BJ (cell line): Measurements from ENCODE around the gene TNFRSF21. TPM values are rescaled to one million over a fixed set of nuclear protein-coding genes. Genes with fewer than 3 reads are reported as not detected.

Experiments
- CTCF ChIA-PET: fragments of 350-600 bp; formaldehyde crosslinking; extraction: SDS; loops from one replicate; lab custom pipeline; 2021; ENCODE audit warnings: antibody characterized with exemption, inconsistent platforms; lab: Yijun Ruan, JAX
- POLR2A ChIA-PET: fragments of 300-600 bp; sonication (Branson Sonifier 250); formaldehyde crosslinking; extraction: SDS; loops from one replicate; lab custom pipeline; 2021; ENCODE audit warnings: antibody characterized with exemption; lab: Charles Lee
- DNase-seq: peaks from one replicate; pipeline ENCODE4 v3.0.0-alpha.2; 2011; ENCODE audit warnings: low read depth
- H3K27me3 ChIP-seq: 2 replicates; pipeline ENCODE4 v1.6.0; 2011; ENCODE audit warnings: low read length; ENCODE audit not compliant: control insufficient read depth, insufficient read depth
- H3K36me3 ChIP-seq: 2 replicates; pipeline ENCODE4 v1.5.1; 2011; ENCODE audit warnings: low read length; ENCODE audit not compliant: control insufficient read depth, insufficient read depth
- H3K4me3 ChIP-seq: 2 replicates; pipeline ENCODE4 v1.5.1; 2011; ENCODE audit warnings: low read depth, mild to moderate bottlenecking, control low read depth, low read length
- CTCF ChIP-seq: IDR thresholded peaks from 2 replicates; pipeline ENCODE4 v1.5.1; 2011; ENCODE audit warnings: low read depth, mild to moderate bottlenecking, control low read depth, inconsistent platforms, low read length, moderate library complexity; ENCODE audit not compliant: insufficient read depth
- polyA plus RNA-seq: library from polyadenylated mRNA; depleted of rRNA; stranded (reverse); fragments of >200 nt; gene quantifications from 2 replicates; pipeline ENCODE4 v1.2.3, GENCODE V29; 2011

Gene TNFRSF21
- polyA plus RNA-seq, 1 experiment, result 3.6 TPM

- ChIA-PET CTCF (no interaction called here), POLR2A (no interaction called here)
- H3K4me3 ChIP-seq, result no peak overlapping the region
- H3K36me3 ChIP-seq, result no peaks in the 10 kb centered on the region
- no peak for DNase-seq
- no peak for TF ChIP-seq CTCF
- H3K27me3 ChIP-seq, result no peaks in the 10 kb centered on the region
Observed at GRCh38 chr6:47221565-47221964, 88.1 kb downstream of the TNFRSF21 start.

GRCh38 chr6:47209632-47210031, 100.1 kb downstream of the TNFRSF21 start:
- no peaks in the 10 kb centered on the region for H3K27me3 ChIP-seq
- ChIA-PET CTCF (no interaction called here), POLR2A (no interaction called here)
- H3K4me3 ChIP-seq, result no peak overlapping the region
- no peaks in the 10 kb centered on the region for H3K36me3 ChIP-seq
- DNase-seq, result no peak
- TF ChIP-seq CTCF, result no peak

GRCh38 chr6:47207261-47207660, 102.4 kb downstream of the TNFRSF21 start:
- Histone ChIP-seq H3K27me3 (0 out of 2 replicates have a peak, but pooled peaks cover 3% of the 10 kb centered on the region), H3K36me3 (no peaks in the 10 kb centered on the region), H3K4me3 (no peak overlapping the region)
- TF ChIP-seq CTCF, result no peak
- ChIA-PET CTCF (interaction anchor here (0.7 to 1.4 kb wide), 2 partner anchors 9 to 924 kb away, joined by 3 to 6 read pairs; no protein-coding TSS in a partner anchor), POLR2A (no interaction called here)
- DNase-seq, result no peak

GRCh38 chr6:47206626-47207025, 103.1 kb downstream of the TNFRSF21 start:
- ChIA-PET CTCF (interaction anchor here (1.4 kb wide), 1 partner anchor 9 kb away, joined by 6 read pairs; no protein-coding TSS in a partner anchor), POLR2A (no interaction called here)
- Histone ChIP-seq H3K27me3 (peaks cover 3% of the 10 kb centered on the region; the same call in 1 of the 2 replicates), H3K36me3 (no peaks in the 10 kb centered on the region), H3K4me3 (no peak overlapping the region)
- no peak for DNase-seq
- TF ChIP-seq CTCF, result no peak

GRCh38 chr6:47203938-47204611, 105.6 kb downstream of the TNFRSF21 start:
- Histone ChIP-seq H3K36me3 (no peaks in the 10 kb centered on the region), H3K27me3 (peaks cover 3% of the 10 kb centered on the region), H3K4me3 (no peak overlapping the region)
- ChIA-PET CTCF (interaction anchor here (1.2 kb wide), 1 partner anchor 11 kb away, joined by 3 read pairs; no protein-coding TSS in a partner anchor), POLR2A (no interaction called here)
- TF ChIP-seq CTCF, result no peak
- no peak for DNase-seq
